HUDEP-2 (cell line): ENCODE measurements around the gene LLCFC1.

ENCODE experiments used
- DNase-seq, 76 experiments: peaks; one replicate each; lab custom pipeline; 2025; ENCODE audit not compliant: unreplicated experiment in 76 of 76; lab: John Stamatoyannopoulos, UW

LLCFC1 gene

GRCh38 chr7:142939226-142939910 is at the start of gene LLCFC1:
Gene LLCFC1, plus strand, starts transcription at chr7:142939484. Its CDS starts 138 bp downstream, at chr7:142939622.
- peak in 1 of 76 experiments; percentile 30 for DNase-seq

- no peak for DNase-seq
Measured at GRCh38 chr7:142889816-142890215, 49.5 kb upstream of the LLCFC1 start.

- DNase-seq, result no peak
Measured at GRCh38 chr7:142890874-142891485, 48.3 kb upstream of the LLCFC1 start.

GRCh38 chr7:142891490-142892082 is 47.7 kb upstream of the LLCFC1 start:
- no peak for DNase-seq

GRCh38 chr7:142892951-142893350 is 46.3 kb upstream of the LLCFC1 start:
- DNase-seq, result no peak

- DNase-seq, result no peak
Measured at GRCh38 chr7:142894112-142894984, 44.9 kb upstream of the LLCFC1 start.

GRCh38 chr7:142894985-142895593 is 44.2 kb upstream of the LLCFC1 start:
- no peak for DNase-seq

GRCh38 chr7:142896151-142896550 is 43.1 kb upstream of the LLCFC1 start:
- DNase-seq, result no peak

- no peak for DNase-seq
Measured at GRCh38 chr7:142896741-142897379, 42.4 kb upstream of the LLCFC1 start.

- no peak for DNase-seq
Measured at GRCh38 chr7:142897691-142898090, 41.6 kb upstream of the LLCFC1 start.

GRCh38 chr7:142898377-142899170 is 40.7 kb upstream of the LLCFC1 start:
- DNase-seq, result no peak

GRCh38 chr7:142899661-142900060 is 39.6 kb upstream of the LLCFC1 start:
- DNase-seq, result no peak

- DNase-seq, result no peak
Measured at GRCh38 chr7:142901426-142902259, 37.6 kb upstream of the LLCFC1 start.

GRCh38 chr7:142904128-142904527 is 35.2 kb upstream of the LLCFC1 start:
- DNase-seq, result no peak

GRCh38 chr7:142905759-142906158 is 33.5 kb upstream of the LLCFC1 start:
- no peak for DNase-seq

- DNase-seq, result no peak
Measured at GRCh38 chr7:142906643-142907042, 32.6 kb upstream of the LLCFC1 start.

- no peak for DNase-seq
Measured at GRCh38 chr7:142908290-142908689, 31.0 kb upstream of the LLCFC1 start.
